Measurements from ENCODE around the gene NDUFA13.

- TF ChIP-seq POLR2AphosphoS5 (IDR thresholded peaks at IDR 0.05): no peak
- TF ChIP-seq, protein P1, sequence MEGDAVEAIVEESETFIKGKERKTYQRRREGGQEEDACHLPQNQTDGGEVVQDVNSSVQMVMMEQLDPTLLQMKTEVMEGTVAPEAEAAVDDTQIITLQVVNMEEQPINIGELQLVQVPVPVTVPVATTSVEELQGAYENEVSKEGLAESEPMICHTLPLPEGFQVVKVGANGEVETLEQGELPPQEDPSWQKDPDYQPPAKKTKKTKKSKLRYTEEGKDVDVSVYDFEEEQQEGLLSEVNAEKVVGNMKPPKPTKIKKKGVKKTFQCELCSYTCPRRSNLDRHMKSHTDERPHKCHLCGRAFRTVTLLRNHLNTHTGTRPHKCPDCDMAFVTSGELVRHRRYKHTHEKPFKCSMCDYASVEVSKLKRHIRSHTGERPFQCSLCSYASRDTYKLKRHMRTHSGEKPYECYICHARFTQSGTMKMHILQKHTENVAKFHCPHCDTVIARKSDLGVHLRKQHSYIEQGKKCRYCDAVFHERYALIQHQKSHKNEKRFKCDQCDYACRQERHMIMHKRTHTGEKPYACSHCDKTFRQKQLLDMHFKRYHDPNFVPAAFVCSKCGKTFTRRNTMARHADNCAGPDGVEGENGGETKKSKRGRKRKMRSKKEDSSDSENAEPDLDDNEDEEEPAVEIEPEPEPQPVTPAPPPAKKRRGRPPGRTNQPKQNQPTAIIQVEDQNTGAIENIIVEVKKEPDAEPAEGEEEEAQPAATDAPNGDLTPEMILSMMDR (IDR thresholded peaks at IDR 0.05): no peak
- TF ChIP-seq POLR2A (IDR thresholded peaks at IDR 0.05): no peak
- no peak for TF ChIP-seq EP300 (IDR thresholded peaks at IDR 0.05; ENCODE audit: low read depth)
These were observed 27.1 kb downstream of the NDUFA13 start for GRCh38 chr19:19543101-19543500.
